ENCODE measurements around the gene ATP2B2.
"Not testable (repeated sequence)": the region's sequence is repeated elsewhere in the genome, so short reads cannot be mapped to it uniquely, and the experiment has no call there.

The ATP2B2 gene

DNA sequence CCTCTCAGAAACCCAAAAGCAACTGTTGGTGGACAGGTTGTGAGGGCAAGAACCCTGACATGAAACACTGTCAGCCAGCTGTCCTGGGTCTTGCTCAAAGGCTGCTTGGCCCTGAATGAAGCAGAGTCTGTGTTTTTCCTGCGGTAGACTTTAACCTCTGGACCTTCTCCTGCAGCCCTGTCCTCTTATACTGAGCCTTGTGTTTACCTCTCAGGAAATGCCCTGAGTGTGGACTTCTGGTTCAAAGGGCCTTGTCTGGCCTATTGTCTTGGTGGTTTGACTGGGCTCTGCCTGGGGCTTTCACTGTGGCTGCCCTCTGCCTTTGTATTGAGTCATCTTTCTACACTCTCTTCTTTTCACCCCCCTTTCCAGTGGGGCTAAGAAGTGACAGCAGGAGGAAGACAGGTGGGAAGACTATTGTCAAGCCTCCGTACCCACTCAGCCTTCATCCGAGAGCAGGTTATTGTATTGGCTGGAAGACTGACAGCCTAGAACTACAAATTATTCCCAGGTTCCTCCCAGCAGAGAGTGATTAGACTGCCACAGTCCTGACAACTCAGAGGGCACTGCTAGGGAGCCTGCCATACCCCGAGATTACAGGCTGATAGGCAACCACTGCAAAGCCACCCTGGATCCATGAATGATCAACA, 187.9 kb downstream of the ATP2B2 start:
- no peak for DNase-seq

DNA sequence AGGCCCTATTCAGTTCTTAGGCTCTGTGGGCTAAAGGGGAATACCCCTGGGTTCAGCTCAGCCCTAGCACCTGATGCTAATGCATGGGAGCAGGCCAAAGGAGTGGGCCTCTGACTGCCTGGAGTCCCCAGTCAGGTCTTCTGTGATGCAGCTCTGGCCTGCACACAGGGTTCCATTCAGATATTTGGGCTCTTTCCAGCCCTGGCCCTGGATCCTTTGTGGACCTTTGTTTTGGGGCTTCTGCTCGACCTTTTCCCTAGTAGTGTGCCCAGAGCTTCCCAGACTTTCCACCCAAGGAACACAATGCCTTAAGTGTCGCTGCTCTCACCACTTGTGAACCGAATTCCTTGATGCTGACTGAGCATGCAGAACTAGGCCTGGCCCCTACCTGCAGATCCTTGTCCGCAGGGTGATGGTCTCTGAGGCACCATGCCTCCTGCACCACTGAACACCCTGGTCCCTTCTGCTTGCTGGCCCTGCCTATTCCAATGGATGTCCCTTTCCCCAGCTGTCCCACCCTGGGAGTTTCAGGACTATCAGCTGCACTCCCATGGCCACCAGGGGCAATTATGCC, 189.5 kb downstream of the ATP2B2 start:
- DNase-seq = no peak

DNA sequence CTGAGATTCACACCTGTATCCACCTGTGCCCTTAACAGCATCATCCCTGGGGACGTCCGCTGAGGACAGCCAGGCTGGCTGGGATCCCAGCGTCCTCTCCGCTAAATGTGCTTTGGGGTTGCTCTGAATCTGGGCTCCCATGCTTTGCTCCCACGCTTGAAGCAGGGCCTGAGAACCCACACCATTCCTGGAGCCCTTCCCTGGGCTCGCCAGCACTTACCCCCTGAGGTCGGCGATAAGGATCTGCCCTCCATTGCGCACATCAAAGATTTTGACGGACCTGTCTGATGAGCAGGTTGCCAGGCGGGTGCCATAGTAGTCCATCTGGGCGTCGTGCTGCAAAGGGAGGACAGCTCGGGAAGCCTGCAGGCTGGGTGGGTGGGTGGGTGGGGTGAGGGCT, 190.3 kb downstream of the ATP2B2 start:
- no peak for DNase-seq

DNA sequence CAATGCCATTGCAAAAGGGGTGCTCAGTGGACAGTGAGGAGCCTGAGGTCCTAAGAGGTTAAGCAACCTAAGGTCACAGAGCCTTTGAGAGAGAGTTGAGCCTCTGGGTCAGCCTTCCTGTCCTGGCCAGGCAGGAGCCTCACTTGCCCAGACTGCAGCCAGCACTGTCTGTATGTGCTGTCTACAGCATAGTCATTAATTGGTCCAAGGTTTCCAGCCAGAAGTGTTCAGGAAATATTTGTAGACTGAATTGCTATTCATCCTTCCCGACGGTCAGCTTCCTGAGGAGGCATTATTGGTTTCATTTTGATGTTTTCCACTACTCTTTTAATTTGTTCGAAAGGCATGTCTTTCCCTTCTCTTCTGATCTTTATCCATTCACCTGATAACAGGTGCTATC, 192.5 kb downstream of the ATP2B2 start:
- no peak for DNase-seq

DNA sequence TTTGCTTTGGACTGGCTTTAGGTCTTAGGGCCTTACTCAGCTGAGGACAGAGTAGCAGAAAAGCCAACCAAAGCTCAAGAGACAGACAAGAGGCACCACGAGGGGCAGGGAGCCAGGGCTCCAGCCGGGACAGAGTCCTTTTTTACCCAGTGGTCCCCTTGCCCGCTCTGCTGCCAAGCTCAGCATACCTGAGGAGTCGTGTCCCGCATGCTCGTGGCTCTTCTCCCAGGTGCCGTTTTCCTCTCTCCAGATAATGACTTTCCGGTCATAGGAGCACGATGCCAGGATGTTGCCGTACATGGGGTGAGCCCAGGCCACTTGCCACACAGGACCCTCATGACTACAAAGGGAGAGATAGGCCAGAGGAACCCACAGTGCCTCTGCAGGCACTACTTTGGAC, 193.0 kb downstream of the ATP2B2 start:
- no peak for DNase-seq

DNA sequence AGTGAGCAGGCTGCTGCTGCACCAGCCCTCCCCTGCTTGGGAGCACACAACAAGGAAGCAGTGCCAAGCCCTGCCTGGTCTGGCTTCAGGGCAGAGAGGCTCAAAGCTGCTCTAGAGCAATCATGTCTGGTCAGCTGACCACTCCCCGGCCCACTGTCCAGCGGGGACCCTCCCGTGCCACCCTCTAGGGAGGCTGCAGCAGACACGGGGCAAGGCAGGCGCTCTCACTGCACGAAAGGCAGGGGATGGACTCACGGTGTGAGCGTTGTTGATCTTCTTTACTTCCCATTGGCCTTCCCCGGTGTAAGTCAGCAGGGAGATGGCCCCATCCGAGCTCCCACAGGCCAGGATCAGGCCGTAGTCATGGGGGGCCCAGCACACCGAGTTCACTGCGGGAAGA, 193.7 kb downstream of the ATP2B2 start:
- DNase-seq = no peak

DNA sequence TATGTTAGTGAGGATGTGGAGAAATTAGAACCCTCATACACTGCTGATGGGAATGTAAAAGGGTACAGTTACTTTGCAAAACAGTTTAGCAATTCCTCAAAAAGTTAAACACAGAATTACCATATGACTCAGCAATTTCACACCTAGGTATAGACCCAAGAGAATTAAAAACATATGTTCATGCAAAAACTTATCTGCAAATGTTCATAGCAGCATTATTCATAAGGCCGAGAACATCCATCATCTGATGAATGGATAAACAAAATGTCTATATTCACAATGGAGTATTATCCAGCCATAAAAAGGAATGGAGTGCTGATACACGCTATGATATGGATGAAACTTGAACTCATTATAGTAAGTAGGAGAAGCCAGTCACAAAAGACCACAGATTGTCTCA, 194.8 kb downstream of the ATP2B2 start:
- no peak for DNase-seq

DNA sequence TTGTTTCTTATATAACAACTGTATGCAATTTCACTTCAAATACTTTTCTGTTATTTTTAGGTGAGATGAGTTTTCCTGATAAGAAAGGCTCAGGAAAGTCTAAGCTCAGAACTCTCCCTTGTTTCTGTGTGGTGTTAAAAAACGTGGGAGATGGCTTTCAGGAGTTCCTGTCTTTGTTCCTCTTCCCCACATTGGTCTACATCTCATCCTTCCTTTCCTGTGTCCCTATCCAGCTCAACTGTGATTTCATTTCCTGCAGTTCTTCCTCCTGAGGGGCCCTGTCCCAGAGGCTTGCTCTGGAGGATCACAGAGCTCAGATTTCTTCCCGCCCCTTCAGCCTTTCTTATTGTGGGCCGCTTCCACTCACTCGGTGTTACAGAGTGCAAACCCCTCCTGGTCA, 195.7 kb downstream of the ATP2B2 start:
- DNase-seq = no peak

DNA sequence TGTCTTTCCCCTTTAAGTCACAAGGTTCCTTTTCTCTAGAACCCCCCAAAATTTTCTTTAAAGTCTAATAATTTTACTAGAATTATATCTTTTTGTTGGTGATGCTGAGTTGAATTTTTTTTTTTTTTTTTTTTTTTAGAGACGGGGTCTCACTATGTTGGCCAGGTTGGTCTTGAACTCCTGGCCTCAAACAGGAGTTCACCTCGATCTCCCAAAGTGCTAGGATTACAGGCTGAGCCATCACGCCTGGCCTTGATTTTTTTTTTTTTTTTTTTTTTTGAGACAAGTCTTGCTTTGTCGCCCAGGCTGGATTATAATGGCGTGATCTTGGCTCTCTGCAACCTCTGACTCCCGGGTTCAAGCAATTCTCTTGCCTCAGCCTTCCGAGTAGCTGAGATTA, 196.7 kb downstream of the ATP2B2 start:
- DNase-seq = no peak

DNA sequence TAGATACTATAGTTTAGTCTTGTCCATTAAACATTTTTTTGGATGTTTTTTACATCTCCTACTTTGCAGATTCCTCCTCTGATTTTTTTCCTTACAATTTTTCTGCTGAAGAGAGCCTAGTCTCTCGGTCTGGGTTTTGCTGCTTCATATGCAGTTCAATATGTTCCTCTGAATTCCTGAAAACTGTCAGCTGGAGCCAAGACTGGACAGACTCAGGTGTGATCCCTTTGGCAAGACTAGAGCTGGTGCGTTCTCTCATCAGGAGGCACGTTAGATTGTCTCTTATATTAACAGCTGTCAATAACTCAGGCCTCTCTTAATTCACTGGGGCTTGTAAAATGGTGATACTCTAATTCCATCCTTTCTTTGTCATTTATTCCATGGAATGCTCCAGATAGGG, 199.2 kb downstream of the ATP2B2 start:
- DNase-seq = no peak

DNA sequence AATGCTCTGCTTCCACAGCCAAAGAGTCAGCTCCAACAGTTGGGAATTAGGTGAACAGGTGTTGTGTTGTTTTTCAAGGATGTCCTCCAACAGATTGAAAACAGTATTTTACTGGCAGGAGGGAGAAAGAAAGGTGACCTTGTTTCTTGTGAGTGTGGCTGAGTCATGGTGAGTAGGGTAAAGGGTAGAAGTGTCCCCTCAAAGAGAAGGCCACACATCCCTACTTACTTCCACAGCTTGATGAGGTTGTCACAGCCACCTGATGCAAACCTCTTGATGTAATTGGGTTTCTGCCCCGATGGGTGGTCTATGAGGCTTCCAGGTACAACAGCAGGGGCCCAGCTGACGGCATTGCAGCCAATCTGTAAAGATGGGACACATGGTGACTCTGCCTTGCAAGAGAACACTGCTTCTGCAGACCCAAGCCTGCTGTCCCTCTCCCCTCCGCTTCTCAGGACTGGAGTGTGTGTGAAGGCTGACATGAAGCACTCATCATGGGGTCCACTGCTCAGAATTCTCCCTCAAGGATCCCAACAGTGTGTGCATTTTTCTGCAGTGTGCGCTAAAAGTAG, 200.0 kb downstream of the ATP2B2 start:
- DNase-seq = no peak

DNA sequence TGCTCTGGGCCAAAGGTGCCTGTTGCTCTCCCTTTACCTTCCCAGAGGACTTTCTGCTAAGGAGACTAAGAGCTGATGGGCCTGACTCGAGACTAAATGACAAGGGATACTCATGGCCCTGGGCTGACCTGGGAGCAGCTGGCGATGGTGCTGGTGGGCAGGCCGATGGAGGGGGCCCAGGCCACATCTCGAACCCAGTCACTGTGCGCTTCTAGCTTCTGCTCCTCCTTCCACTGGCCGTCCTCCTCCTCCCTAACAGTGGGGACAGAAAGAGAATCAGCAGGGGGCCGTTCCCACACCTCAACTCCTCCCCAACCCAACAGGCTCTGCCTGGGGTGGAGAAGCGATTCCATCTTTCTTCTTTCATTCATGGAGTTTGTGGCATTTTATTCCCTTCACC, 200.5 kb downstream of the ATP2B2 start:
- no peak for DNase-seq

DNA sequence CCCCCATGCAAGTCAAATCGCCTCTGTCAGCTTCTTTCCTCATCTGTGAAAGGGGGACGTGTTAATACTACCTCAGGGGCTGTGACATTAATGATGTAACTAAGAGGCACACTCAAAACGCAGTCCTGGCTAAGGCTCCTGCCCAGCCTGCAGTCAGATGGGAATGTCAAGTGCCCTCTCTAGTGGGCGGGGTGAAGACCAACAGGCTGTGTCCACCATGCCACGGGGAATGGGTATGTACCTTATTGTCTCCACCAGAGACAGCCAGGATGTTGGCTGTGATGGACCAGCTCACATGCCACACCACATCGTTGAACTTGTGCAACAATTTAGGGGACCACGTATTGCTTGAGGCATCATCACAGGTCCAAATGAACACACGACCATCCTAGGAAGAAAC, 201.6 kb downstream of the ATP2B2 start:
- no peak for DNase-seq

DNA sequence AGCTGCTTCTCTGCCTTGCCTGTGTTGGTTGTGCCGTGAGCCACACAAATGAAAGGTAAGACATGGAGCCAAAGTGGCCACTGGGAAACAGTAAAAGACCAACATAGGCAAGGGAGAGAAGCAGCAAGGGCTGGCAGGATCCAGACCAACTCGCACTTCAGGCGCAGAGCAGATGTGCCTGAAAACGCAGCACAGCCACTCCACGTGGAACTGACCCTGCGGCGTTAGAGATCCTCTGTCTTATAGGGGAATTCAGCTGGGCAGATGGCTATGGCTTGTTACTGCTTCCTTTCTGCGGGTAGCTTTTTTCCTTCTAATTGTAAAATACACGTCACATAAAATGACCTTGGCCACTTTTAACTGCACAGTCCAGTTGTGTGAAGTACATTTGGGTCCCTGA, 202.3 kb downstream of the ATP2B2 start:
- DNase-seq = no peak

DNA sequence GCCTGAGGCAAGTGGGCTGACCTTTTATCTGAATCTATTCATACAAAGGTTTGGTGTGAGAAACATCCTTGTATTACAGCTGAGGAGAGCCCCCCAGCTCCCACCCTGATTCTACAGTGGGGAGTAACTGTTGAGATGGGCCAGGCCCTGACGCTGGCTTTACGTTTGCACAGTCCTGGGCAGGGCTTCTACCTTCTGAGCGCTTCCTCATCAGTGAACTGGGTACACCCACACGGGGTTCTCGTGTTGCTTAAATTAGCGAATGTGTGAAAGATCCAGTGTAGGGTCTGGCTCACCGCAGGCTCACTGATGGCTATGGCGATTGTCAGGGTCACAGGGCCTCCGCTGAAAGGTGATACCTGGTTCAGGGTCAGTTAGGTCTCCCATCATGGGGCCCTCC, 205.3 kb downstream of the ATP2B2 start:
- DNase-seq = no peak

DNA sequence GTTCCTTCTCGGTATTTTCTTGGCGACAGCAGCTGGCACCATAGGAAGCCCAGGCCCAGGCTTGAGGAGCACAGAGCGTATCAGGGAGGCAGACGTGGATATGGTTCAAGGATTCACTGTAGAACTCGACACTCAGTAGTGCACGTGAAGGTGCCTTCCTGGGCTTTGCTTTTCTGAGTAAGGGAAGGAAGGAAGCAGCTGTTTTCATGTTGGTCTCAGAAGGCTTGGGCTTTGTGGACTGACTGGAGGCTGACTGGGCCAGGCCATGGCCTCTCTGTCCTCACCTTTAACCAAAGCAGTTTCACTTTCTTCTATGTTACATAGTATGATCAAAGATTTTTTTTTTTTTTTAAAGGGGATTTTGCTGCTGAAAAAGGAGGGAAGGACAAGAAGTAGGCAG, 205.7 kb downstream of the ATP2B2 start:
- DNase-seq = no peak

DNA sequence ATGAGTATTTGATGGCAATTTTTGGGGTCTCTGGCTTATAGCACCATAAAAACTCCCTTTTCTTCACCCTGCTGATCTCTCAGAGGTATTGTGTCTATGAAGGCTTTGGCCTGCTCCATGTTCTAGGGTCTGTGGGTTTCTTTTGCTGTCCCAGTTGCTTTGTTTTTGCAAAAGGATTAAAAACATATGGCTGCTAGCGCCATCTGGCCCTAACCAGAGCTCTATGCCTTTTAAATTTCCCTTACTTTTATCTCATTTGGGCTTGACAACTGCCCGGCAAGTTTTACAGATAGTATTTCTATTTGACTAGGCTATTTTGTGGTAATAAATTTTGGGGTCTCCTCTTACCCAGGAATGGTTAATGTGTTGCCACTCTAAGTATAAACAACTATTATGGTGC, 206.2 kb downstream of the ATP2B2 start:
- DNase-seq = no peak

DNA sequence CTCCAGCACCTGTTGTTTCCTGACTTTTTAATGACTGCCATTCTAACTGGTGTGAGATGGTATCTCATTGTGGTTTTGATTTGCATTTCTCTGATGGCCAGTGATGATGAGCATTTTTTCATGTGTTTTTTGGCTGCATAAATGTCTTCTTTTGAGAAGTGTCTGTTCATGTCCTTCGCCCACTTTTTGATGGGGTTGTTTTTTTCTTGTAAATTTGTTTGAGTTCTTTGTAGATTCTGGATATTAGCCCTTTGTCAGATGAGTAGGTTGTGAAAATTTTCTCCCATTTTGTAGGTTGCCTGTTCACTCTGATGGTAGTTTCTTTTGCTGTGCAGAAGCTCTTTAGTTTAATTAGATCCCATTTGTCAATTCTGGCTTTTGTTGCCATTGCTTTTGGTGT, 207.3 kb downstream of the ATP2B2 start:
- DNase-seq = not testable (repeated sequence)

DNA sequence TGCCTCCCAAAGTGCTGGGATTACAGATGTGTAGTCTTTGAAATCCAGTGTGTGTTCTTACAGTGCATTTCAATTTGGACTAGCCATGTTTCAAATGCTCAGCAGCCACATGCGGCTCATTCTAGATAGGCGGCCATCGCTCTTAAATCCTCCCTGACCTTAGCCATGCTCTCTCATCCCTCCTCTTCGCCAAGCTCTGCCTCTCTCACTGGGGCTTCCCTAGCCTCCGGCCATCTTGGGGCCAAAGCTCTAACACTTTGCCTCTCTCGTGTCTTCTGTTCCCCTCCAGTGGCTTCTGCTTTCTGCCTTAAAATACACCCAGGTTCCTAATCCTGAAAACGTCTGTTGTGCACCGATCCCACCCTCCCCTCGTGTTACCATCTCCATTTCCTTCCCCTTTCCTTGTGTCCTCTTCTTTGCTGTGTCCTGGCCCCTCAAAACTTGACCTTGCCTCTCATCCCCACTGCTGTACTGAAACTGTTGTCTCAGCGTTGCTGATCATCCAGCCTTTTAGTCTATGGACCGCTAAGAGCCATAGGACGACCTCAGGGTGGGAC, 211.3 kb downstream of the ATP2B2 start:
- no peak for DNase-seq

DNA sequence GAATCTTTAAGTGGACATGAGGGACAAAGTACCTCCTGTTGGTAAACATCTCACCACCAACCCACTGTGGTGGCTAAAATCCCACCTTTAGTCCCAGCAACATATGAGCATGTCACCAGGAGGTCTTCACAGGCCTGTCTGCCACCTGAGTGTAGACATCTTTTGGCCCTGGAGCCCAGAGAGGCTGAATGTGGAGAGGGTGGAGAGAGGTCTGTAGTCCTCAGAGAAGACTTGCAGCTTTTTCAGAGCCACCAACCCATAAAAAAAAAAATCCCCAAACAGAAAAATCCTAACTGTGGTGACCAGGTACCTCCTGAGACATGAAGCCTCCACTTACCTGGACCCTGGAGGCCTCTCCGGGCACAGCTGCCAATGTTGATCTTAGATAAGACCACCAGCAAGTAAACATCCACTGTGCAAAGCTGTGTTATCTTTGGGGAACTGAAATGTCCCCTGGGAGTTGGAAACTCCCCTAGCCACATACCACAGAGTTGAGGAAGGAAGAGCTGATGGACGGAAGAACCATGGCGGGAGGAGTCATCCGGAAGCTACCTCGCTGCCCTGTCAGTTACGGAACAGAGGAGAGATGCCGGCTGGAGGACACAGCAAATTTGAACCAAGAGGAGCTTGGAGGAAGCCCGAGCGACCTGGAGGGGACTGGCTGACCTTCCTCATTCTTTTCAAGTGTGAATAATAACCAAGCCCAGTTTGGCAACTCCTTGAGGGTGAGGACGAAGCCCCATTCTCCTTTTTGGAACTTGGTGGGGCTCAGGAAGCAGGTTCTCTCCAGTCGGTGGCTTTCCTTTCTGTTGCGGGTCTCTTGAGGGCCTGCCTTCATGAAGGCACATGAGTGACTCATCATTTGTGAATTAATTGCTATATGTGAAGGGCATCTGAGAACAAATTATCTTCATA, 212.6 kb downstream of the ATP2B2 start, which contains the start of gene GHRL:
Gene GHRL, minus strand, starts transcription at position 443 of the 915 bp plus-strand sequence. CDS start 2,767 bp downstream, outside the sequence.
- no peak for DNase-seq

DNA sequence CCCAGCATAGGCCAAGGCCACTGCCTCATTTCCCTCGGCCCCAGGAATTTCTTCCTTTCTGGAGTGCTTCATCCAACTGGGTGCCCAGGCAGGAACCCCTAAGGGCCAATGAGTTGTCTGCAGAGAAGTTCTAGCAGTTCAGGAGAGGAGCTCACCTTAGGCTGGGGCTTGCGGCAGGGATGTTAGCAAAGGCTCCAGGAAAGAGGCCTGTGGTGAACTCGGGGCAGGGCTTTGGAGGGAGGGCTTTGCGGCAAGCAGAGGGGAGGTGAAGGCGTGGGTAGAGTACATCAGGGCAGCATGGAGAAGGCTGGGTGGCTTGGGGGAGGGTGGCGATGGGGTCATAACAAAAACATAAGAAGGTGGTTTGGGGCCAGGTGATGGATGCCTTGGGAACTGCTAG, 213.7 kb downstream of the ATP2B2 start:
- no peak for DNase-seq

DNA sequence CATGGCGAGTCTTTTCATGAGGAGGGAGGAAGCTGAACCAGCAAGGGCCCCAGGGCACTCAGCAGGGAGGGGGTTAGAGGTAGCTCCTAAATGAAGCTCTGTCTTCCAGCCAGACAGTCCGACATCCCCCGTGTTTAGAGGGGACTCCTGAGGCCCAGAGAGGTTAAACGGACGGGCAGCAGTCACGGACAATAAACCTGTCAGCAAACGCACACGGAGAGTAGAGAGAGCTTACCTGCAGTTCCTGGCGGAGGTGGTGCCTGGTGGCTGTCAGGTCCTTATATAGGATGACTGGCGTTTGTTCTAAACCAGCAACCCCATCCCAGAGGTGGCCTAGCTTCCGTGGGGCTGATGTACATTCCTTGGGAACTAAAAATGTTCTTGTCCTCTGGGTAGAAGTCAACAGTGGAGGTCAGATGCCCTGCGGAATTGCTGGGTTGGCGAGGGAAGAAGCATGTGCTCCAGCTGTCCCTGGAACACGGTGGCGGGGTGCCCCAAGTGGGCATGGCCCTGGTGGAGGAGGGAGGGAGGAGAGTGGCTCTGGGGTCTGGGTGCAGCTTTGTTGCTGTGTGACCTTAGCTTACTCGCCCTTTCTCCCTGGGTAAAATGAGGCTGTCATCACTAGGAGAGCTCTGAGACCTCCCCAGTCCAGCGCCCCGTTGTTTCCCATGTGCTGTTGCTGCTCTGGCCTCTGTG, 214.8 kb downstream of the ATP2B2 start:
- DNase-seq = no peak
